ENCODE results near the gene LNX1. TPM values are rescaled to one million over a fixed set of nuclear protein-coding genes. Genes with fewer than 3 reads are reported as not detected.

Gene LNX1
- total and polyA plus RNA-seq, 10 of the 15 experiments (the other 5 are each of a cell fraction or from before 2014, with no cell fraction given), result 0.72 to 1.4 (median 1.0) TPM

GRCh38 chr4:53501561-53501960 is 89.7 kb downstream of the LNX1 start (continued):
- TF ChIP-seq, protein P1, sequence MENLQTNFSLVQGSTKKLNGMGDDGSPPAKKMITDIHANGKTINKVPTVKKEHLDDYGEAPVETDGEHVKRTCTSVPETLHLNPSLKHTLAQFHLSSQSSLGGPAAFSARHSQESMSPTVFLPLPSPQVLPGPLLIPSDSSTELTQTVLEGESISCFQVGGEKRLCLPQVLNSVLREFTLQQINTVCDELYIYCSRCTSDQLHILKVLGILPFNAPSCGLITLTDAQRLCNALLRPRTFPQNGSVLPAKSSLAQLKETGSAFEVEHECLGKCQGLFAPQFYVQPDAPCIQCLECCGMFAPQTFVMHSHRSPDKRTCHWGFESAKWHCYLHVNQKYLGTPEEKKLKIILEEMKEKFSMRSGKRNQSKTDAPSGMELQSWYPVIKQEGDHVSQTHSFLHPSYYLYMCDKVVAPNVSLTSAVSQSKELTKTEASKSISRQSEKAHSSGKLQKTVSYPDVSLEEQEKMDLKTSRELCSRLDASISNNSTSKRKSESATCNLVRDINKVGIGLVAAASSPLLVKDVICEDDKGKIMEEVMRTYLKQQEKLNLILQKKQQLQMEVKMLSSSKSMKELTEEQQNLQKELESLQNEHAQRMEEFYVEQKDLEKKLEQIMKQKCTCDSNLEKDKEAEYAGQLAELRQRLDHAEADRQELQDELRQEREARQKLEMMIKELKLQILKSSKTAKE (IDR thresholded peaks at IDR 0.05; ENCODE audit: low read depth, poor library complexity, severe bottlenecking), result no peak
- TF ChIP-seq KAT2A (conservative IDR thresholded peaks at IDR 0.05; ENCODE audit: control insufficient read depth, low read depth, low read length) (no peak), CBFB (IDR thresholded peaks at IDR 0.05; ENCODE audit: low read depth) (no peak), RB1 (IDR thresholded peaks at IDR 0.05; ENCODE audit: borderline replicate concordance) (no peak), GATAD2B (conservative IDR thresholded peaks at IDR 0.05; ENCODE audit: low read depth) (no peak), YY1 (IDR thresholded peaks at IDR 0.05; ENCODE audit: low read depth, low read length) (no peak), PBX3 (IDR thresholded peaks at IDR 0.05; ENCODE audit: insufficient replicate concordance, low read depth, low read length) (no peak), ZNF622 (IDR thresholded peaks at IDR 0.05) (no peak), HDAC2 (IDR thresholded peaks at IDR 0.05) (no peak), HCFC1 (IDR thresholded peaks at IDR 0.05; ENCODE audit: low read length) (no peak)
- TF ChIP-seq, protein P2, sequence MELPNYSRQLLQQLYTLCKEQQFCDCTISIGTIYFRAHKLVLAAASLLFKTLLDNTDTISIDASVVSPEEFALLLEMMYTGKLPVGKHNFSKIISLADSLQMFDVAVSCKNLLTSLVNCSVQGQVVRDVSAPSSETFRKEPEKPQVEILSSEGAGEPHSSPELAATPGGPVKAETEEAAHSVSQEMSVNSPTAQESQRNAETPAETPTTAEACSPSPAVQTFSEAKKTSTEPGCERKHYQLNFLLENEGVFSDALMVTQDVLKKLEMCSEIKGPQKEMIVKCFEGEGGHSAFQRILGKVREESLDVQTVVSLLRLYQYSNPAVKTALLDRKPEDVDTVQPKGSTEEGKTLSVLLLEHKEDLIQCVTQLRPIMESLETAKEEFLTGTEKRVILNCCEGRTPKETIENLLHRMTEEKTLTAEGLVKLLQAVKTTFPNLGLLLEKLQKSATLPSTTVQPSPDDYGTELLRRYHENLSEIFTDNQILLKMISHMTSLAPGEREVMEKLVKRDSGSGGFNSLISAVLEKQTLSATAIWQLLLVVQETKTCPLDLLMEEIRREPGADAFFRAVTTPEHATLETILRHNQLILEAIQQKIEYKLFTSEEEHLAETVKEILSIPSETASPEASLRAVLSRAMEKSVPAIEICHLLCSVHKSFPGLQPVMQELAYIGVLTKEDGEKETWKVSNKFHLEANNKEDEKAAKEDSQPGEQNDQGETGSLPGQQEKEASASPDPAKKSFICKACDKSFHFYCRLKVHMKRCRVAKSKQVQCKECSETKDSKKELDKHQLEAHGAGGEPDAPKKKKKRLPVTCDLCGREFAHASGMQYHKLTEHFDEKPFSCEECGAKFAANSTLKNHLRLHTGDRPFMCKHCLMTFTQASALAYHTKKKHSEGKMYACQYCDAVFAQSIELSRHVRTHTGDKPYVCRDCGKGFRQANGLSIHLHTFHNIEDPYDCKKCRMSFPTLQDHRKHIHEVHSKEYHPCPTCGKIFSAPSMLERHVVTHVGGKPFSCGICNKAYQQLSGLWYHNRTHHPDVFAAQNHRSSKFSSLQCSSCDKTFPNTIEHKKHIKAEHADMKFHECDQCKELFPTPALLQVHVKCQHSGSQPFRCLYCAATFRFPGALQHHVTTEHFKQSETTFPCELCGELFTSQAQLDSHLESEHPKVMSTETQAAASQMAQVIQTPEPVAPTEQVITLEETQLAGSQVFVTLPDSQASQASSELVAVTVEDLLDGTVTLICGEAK (IDR thresholded peaks at IDR 0.05; ENCODE audit: borderline replicate concordance), result no peak

Measured in GM12878 (cell line).